Measurements from ENCODE around the gene BBS9. TPM values are rescaled to one million over a fixed set of nuclear protein-coding genes. Genes with fewer than 3 reads are reported as not detected.

The BBS9 gene
- total and polyA plus RNA-seq, 8 donors = 2.6 to 10.8 (median 6.0) TPM

DNA sequence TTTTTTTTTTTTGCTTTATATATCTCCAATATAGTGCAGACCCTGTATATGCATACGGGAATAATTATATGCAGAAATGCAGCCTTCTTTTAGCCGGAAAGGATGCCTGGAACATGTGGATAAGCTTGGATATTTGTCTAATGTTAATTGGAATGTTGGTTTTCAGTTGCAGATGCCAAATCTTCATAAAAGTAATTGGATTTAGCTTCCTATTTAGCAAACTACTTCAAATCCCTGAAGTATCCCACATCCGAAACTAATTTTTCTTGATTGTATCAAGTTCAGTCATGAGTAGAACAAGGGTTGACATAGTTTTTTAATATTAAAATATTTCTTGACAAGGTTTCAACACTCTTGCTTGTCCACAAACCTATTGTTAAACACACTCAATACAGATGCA, 281.7 kb downstream of the BBS9 start:
- no peaks in the 10 kb centered on the region for H3K9me3 ChIP-seq
- H3K4me1 ChIP-seq = no peaks in the 10 kb centered on the region
- DNase-seq (no peak), ATAC-seq (no peak), FAIRE-seq (no peak)
- 90% methylated on average over 3 of the region's 3 CpGs for WGBS, 2 donors
- no peak overlapping the region for H3K4me3 ChIP-seq
- intact Hi-C loops (cut with DNase I) = no loop called here
- H3K36me3 ChIP-seq = no peaks in the 10 kb centered on the region
- no peaks in the 10 kb centered on the region for H3K27me3 ChIP-seq
- TF ChIP-seq, protein P1, sequence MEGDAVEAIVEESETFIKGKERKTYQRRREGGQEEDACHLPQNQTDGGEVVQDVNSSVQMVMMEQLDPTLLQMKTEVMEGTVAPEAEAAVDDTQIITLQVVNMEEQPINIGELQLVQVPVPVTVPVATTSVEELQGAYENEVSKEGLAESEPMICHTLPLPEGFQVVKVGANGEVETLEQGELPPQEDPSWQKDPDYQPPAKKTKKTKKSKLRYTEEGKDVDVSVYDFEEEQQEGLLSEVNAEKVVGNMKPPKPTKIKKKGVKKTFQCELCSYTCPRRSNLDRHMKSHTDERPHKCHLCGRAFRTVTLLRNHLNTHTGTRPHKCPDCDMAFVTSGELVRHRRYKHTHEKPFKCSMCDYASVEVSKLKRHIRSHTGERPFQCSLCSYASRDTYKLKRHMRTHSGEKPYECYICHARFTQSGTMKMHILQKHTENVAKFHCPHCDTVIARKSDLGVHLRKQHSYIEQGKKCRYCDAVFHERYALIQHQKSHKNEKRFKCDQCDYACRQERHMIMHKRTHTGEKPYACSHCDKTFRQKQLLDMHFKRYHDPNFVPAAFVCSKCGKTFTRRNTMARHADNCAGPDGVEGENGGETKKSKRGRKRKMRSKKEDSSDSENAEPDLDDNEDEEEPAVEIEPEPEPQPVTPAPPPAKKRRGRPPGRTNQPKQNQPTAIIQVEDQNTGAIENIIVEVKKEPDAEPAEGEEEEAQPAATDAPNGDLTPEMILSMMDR (IDR thresholded peaks at IDR 0.05) = no peak
- no peak overlapping the region for H3K27ac ChIP-seq

DNA sequence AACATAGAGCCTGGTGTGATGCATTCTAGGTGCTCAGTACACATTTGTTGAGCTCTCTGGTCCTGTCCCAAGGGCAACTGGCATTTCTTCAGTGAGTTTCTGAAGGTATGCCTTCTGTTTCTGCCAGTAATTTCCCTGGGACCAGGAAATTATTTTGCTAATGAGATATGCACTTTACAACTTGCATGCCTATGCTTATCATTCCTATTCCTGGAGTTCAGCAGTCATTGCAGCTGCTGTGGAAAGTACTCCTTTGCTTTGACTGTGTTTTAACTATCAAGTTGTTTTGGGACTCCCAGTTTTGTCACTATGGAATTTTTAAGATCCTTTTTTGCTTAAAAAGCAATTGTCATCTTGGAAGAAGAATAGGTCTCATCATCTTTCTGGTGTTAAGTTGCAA, 283.0 kb downstream of the BBS9 start:
- TF ChIP-seq, protein P1 (IDR thresholded peaks at IDR 0.05) = no peak
- H3K9me3 ChIP-seq = no peaks in the 10 kb centered on the region
- intact Hi-C loops (cut with DNase I) = no loop called here
- no peak overlapping the region for H3K27ac ChIP-seq
- no peak for ATAC-seq
- no peaks in the 10 kb centered on the region for H3K36me3 ChIP-seq
- no peak for DNase-seq
- no peak overlapping the region for H3K4me3 ChIP-seq
- FAIRE-seq = no peak
- no peaks in the 10 kb centered on the region for H3K27me3 ChIP-seq
- no peaks in the 10 kb centered on the region for H3K4me1 ChIP-seq

DNA sequence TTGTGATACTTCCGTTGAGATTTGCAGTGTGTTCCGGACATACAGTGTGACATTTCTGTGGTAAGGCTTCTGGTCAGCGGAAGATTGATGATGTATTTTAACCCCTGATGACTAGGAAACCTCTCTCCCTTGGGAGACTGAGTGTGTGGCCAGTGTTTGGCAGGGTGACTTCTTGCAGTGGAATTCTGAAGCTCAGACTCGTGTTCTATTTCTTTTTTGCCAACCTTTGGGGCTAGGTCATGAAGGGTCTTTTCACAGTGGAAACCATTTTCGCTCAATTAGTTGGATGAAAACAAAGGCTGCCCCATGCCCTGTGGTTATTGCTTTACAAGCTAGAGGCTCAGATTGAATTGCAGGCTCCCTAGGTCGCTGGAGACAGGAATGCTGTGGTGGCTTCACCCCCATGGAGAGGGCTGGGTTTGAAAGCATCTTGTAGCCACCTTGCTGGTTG, 288.9 kb downstream of the BBS9 start:
- no peak for FAIRE-seq
- WGBS, 2 donors = 70 to 83% methylated on average over 6 of the region's 6 CpGs
- no peak for ATAC-seq

DNA sequence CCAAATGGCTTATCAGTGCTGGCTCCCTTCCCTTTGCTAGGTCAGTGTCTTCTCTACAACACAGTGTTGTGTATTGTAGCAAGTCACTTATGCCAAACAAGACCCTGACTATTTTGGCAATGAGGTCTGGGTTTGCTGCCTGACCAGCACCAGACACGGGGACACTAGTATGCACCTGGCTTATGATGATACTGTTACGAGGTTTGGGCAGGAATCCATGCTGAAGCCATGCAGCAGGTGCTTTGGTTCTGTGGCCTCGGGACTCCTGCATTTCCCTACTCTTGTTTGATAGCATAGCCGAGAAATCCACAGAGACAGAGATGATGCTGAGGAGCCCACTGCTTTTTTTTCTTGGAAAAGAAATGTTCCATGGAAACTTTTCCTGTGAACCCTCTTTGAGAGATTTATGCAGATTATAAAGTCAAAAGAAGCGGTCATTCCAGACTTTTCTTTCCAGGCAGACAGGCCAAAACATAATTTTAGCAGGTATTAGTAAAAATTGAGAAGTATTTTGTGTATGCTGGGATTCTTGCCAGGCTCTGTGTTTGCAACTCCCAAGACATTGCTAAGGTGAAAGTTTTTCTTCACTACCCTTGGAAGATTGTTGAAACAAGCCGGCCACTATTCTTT, 291.1 kb downstream of the BBS9 start:
- Histone ChIP-seq H3K4me3 (no peak overlapping the region), H3K4me1 (no peaks in the 10 kb centered on the region), H3K9me3 (no peaks in the 10 kb centered on the region), H3K27ac (no peak overlapping the region), H3K36me3 (no peaks in the 10 kb centered on the region), H3K27me3 (no peaks in the 10 kb centered on the region)
- ATAC-seq = no peak
- WGBS, 2 donors = 64 to 76% methylated on average over 6 of the region's 6 CpGs
- TF ChIP-seq, protein P1 (IDR thresholded peaks at IDR 0.05) = no peak
- FAIRE-seq = no peak
- intact Hi-C loops (cut with DNase I) = no loop called here
- no peak for DNase-seq

More for the DNA sequence above, 288.9 kb downstream of the BBS9 start:
- no peaks in the 10 kb centered on the region for H3K27me3 ChIP-seq
- H3K4me1 ChIP-seq = no peaks in the 10 kb centered on the region
- H3K36me3 ChIP-seq = no peaks in the 10 kb centered on the region
- H3K27ac ChIP-seq = no peak overlapping the region
- no peaks in the 10 kb centered on the region for H3K9me3 ChIP-seq
- TF ChIP-seq, protein P1 (IDR thresholded peaks at IDR 0.05) = no peak
- no peak overlapping the region for H3K4me3 ChIP-seq
- intact Hi-C loops (cut with DNase I) = no loop called here
- DNase-seq = no peak

- Histone ChIP-seq H3K9me3 (no peaks in the 10 kb centered on the region), H3K27ac (no peak overlapping the region), H3K27me3 (no peaks in the 10 kb centered on the region), H3K4me1 (no peaks in the 10 kb centered on the region), H3K36me3 (no peaks in the 10 kb centered on the region), H3K4me3 (no peak overlapping the region)
- no peak for ATAC-seq
- intact Hi-C loops (cut with DNase I) = no loop called here
- no peak for DNase-seq
- FAIRE-seq = no peak
- TF ChIP-seq, protein P1 (IDR thresholded peaks at IDR 0.05) = no peak
- 12 to 28% methylated on average over 1 of the region's 1 CpG for WGBS, 2 donors
These were observed 292.1 kb downstream of the BBS9 start for GRCh38 chr7:33421429-33421828.

All from pancreas (tissue), 10 donors.